ENCODE data around the gene ALPG.
"Not testable (repeated sequence)": the region's sequence is repeated elsewhere in the genome, so short reads cannot be mapped to it uniquely, and the experiment has no call there.

DNA sequence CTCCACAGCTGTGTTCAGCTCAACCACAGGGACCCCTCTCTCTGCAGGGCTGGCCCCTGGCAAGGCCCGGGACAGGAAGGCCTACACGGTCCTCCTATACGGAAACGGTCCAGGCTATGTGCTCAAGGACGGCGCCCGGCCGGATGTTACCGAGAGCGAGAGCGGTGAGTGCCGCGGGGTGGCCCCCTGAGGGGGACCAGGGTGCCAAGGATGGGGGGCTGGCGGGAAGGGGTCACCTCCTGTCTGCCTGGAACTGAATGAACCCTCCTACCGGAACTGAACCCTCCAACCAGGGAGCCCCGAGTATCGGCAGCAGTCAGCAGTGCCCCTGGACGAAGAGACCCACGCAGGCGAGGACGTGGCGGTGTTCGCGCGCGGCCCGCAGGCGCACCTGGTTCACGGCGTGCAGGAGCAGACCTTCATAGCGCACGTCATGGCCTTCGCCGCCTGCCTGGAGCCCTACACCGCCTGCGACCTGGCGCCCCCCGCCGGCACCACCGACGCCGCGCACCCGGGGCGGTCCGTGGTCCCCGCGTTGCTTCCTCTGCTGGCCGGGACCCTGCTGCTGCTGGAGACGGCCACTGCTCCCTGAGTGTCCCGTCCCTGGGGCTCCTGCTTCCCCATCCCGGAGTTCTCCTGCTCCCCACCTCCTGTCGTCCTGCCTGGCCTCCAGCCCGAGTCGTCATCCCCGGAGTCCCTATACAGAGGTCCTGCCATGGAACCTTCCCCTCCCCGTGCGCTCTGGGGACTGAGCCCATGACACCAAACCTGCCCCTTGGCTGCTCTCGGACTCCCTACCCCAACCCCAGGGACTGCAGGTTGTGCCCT is 25.2 kb upstream of the ALPG start:
- TF ChIP-seq, protein P1, sequence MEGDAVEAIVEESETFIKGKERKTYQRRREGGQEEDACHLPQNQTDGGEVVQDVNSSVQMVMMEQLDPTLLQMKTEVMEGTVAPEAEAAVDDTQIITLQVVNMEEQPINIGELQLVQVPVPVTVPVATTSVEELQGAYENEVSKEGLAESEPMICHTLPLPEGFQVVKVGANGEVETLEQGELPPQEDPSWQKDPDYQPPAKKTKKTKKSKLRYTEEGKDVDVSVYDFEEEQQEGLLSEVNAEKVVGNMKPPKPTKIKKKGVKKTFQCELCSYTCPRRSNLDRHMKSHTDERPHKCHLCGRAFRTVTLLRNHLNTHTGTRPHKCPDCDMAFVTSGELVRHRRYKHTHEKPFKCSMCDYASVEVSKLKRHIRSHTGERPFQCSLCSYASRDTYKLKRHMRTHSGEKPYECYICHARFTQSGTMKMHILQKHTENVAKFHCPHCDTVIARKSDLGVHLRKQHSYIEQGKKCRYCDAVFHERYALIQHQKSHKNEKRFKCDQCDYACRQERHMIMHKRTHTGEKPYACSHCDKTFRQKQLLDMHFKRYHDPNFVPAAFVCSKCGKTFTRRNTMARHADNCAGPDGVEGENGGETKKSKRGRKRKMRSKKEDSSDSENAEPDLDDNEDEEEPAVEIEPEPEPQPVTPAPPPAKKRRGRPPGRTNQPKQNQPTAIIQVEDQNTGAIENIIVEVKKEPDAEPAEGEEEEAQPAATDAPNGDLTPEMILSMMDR (IDR thresholded peaks at IDR 0.05; ENCODE audit: low read depth, low read length, missing input control), result not testable (repeated sequence)
- TF ChIP-seq, protein P2, sequence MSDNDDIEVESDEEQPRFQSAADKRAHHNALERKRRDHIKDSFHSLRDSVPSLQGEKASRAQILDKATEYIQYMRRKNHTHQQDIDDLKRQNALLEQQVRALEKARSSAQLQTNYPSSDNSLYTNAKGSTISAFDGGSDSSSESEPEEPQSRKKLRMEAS (IDR thresholded peaks at IDR 0.05), result not testable (repeated sequence)
- not testable (repeated sequence) for TF ChIP-seq JUND (IDR thresholded peaks at IDR 0.05); TAF1 (conservative IDR thresholded peaks at IDR 0.05); YY1 (IDR thresholded peaks at IDR 0.05); RXRA (IDR thresholded peaks at IDR 0.05); SP1 (IDR thresholded peaks at IDR 0.05)
- TF ChIP-seq, protein P3, sequence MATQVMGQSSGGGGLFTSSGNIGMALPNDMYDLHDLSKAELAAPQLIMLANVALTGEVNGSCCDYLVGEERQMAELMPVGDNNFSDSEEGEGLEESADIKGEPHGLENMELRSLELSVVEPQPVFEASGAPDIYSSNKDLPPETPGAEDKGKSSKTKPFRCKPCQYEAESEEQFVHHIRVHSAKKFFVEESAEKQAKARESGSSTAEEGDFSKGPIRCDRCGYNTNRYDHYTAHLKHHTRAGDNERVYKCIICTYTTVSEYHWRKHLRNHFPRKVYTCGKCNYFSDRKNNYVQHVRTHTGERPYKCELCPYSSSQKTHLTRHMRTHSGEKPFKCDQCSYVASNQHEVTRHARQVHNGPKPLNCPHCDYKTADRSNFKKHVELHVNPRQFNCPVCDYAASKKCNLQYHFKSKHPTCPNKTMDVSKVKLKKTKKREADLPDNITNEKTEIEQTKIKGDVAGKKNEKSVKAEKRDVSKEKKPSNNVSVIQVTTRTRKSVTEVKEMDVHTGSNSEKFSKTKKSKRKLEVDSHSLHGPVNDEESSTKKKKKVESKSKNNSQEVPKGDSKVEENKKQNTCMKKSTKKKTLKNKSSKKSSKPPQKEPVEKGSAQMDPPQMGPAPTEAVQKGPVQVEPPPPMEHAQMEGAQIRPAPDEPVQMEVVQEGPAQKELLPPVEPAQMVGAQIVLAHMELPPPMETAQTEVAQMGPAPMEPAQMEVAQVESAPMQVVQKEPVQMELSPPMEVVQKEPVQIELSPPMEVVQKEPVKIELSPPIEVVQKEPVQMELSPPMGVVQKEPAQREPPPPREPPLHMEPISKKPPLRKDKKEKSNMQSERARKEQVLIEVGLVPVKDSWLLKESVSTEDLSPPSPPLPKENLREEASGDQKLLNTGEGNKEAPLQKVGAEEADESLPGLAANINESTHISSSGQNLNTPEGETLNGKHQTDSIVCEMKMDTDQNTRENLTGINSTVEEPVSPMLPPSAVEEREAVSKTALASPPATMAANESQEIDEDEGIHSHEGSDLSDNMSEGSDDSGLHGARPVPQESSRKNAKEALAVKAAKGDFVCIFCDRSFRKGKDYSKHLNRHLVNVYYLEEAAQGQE (IDR thresholded peaks at IDR 0.05), result not testable (repeated sequence)
- TF ChIP-seq, protein P4, sequence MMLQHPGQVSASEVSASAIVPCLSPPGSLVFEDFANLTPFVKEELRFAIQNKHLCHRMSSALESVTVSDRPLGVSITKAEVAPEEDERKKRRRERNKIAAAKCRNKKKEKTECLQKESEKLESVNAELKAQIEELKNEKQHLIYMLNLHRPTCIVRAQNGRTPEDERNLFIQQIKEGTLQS (IDR thresholded peaks at IDR 0.05), result not testable (repeated sequence)

Data from liver (tissue), 3 donors.